Ovary (tissue), 9 donors: ENCODE measurements around the gene MYH6. TPM values are rescaled to one million over a fixed set of nuclear protein-coding genes. Genes with fewer than 3 reads are reported as not detected.
A peak's percentile ranks its signal among the peaks of the same experiment; 100 is the strongest.
"Not testable (repeated sequence)": the region's sequence is repeated elsewhere in the genome, so short reads cannot be mapped to it uniquely, and the experiment has no call there.

Experiments used
- DNase-seq, 5 donors: peaks; one replicate each; pipeline ENCODE4 v3.0.0-alpha.2; 2019 to 2020
- H3K27ac ChIP-seq, 2 donors: fragments of 200-600 bp; one replicate each; pipeline versions ENCODE4 v1.5.1 to v1.8.0; 2019 to 2022
- H3K27me3 ChIP-seq: fragments of 200-600 bp; one replicate; pipeline ENCODE4 v1.8.0; 2022
- H3K36me3 ChIP-seq: fragments of 200-600 bp; sonication (generic); one replicate; pipeline ENCODE4 v1.5.1; 2019
- H3K4me1 ChIP-seq: one replicate; pipeline ENCODE4 v1.8.1; 2013; ENCODE audit warnings: mild to moderate bottlenecking, moderate library complexity; ENCODE audit not compliant: insufficient read depth
- H3K4me3 ChIP-seq: fragments of 200-600 bp; sonication (generic); one replicate; pipeline ENCODE4 v1.5.1; 2017
- H3K9me3 ChIP-seq, 2 donors: fragments of 200-600 bp in 1 of 2; sonication (generic) in 1 of 2; one replicate each; pipeline versions ENCODE4 v1.5.1 to v1.8.1; 2013 to 2019; ENCODE audit warnings: mild to moderate bottlenecking in 1 of 2, moderate library complexity in 1 of 2
- CTCF ChIP-seq, 3 donors: fragments of 450-650 bp in 2 of 3; fragments of 200-600 bp in 1 of 3; IDR thresholded peaks; one replicate each; pipeline versions ENCODE4 v1.5.1 to v1.8.0; 2016 to 2022; ENCODE audit warnings: antibody characterized with exemption in 3 of 3, mild to moderate bottlenecking in 1 of 3
- EP300 ChIP-seq: sonication (generic); formaldehyde crosslinking; IDR thresholded peaks from one replicate; pipeline ENCODE4 v1.6.1; 2017; ENCODE audit warnings: antibody characterized with exemption
- POLR2A ChIP-seq: fragments of 450-650 bp; IDR thresholded peaks from one replicate; pipeline ENCODE4 v1.6.1; 2017; ENCODE audit warnings: antibody characterized with exemption, mild to moderate bottlenecking, moderate library complexity
- WGBS, 3 donors: extraction: QIAGEN DNeasy Blood & Tissue Kit in 1 of 3; methylation state at CpG; one replicate each; pipeline versions ENCODE4 v1.1.5 to v1.1.7; 2013 to 2017; 5-methylcytosine and 5-hydroxymethylcytosine counted together
- intact Hi-C, 4 donors: fragments of 100-400 bp; cut with DNase I; formaldehyde crosslinking; loops; one replicate each; pipeline versions ENCODE4 v1.11.0 to v1.15.1; 2022 to 2023
- polyA plus RNA-seq, 2 donors: library from polyadenylated mRNA; stranded (reverse); fragments of 200-250 nt in 1 of 2; fragments of 350-450 nt in 1 of 2; fragmentation: Illumina TruSeq in 1 of 2; extraction: RNeasy Lipid Tissue Mini Kit (QIAGEN cat#74804) in 1 of 2; gene quantifications; one replicate each; pipeline ENCODE4 v1.2.3, GENCODE V29; 2013 to 2014
- total RNA-seq, 7 donors: library from RNA; depleted of rRNA in 2 of 7; stranded (reverse); fragments of >200 nt in 2 of 7; fragmentation: NEBNext Ultra II Directional in 3 of 7; extraction: Animal tissue kit (Norgen Biotek cat#: 25700) in 3 of 7; gene quantifications; one replicate each; pipeline versions ENCODE4 v1.1.0 to v1.2.4, GENCODE V29; 2016 to 2023
- donor health status: DM: no; HTN: no; CAD: no; lungs with moderate emphysema.
- donor health status: DM: no; HTN: no; CAD: no.
- donor health status: Bipolar disorder and iron deficiency.
- donor health status: DM: yes; HTN: yes; CAD: no.
- donor health status: DM: no; HTN: no; CAD: no.
- donor health status: DM: yes; HTN: yes; CAD: no.

The MYH6 gene
- total and polyA plus RNA-seq, 9 donors, result 0.07 to 1.1 (median 0.50) TPM; not detected in 4

GRCh38 chr14:23428686-23429495, 20.8 kb upstream of the MYH6 start:
- intact Hi-C loops, result no loop called here
- TF ChIP-seq POLR2A (no peak), CTCF (IDR thresholded peaks at IDR 0.05) (no peak), EP300 (no peak)
- Histone ChIP-seq H3K9me3 (no peaks in the 10 kb centered on the region), H3K36me3 (no peaks in the 10 kb centered on the region), H3K27me3 (no peaks in the 10 kb centered on the region), H3K27ac (no peak overlapping the region), H3K4me1 (no peaks in the 10 kb centered on the region), H3K4me3 (no peak overlapping the region)
- 85 to 87% (median 87%) methylated on average over 13 of the region's 13 CpGs for WGBS, 3 donors
- DNase-seq, result peak in 1 of 5 donors; percentile 13

GRCh38 chr14:23425798-23426197, 17.7 kb upstream of the MYH6 start:
- WGBS, 3 donors, result 86 to 92% (median 86%) methylated on average over 6 of the region's 6 CpGs

DNA sequence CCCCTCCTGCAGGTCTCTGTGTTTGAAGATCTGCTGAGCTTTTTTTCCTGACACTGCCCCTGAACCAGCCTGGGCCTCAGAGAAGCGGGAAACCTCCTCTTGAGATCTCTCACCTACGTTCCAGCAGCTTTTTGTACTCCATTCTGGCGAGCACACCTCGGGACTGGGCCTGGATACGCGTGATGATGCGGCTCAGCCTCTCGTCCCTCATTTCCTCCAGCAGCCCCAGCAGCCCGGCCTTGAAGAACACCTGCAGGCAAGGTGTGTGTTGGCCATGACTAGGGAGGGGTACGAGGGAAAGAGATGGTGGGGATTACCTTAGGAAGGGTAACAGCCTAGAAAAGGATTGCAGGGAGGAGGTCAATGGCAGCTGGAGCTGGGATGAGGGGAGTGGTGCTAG, 17.1 kb upstream of the MYH6 start:
- no peaks in the 10 kb centered on the region for H3K9me3 ChIP-seq
- intact Hi-C loops, result no loop called here
- H3K27me3 ChIP-seq, result no peaks in the 10 kb centered on the region
- no peaks in the 10 kb centered on the region for H3K36me3 ChIP-seq
- no peak overlapping the region for H3K4me3 ChIP-seq
- TF ChIP-seq POLR2A, result no peak
- no peak for TF ChIP-seq EP300
- TF ChIP-seq CTCF (IDR thresholded peaks at IDR 0.05), result no peak
- H3K4me1 ChIP-seq, result no peaks in the 10 kb centered on the region
- no peak for DNase-seq
- H3K27ac ChIP-seq, result no peak overlapping the region
- 68 to 76% (median 75%) methylated on average over 10 of the region's 10 CpGs for WGBS, 3 donors

More at GRCh38 chr14:23425798-23426197, 17.7 kb upstream of the MYH6 start:
- DNase-seq, H3K9me3 ChIP-seq, H3K4me3 ChIP-seq, H3K4me1 ChIP-seq, H3K27ac ChIP-seq, H3K27me3 ChIP-seq, H3K36me3 ChIP-seq, intact Hi-C loops: not testable (repeated sequence)

DNA sequence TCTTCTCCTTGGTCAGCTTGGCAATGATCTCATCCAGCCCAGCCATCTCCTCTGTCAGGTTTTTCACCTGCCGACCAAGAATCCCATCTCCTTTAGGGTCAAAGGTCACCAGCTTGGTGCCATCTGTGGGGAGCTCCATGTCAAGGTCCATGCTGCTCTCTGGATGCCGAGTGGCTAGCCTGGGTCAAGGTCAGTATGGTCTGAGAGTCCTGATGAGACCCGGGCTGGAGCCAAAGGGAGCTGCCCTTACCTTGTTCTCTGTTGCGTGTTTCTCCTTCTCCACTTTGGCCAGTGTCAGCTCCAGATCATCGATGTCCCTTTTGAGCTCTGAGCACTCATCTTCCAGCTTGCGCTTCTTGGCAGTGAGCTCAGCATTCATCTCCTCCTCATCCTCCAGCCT, 15.6 kb upstream of the MYH6 start:
- Histone ChIP-seq H3K27ac (no peak overlapping the region), H3K4me1 (no peaks in the 10 kb centered on the region), H3K9me3 (no peaks in the 10 kb centered on the region), H3K27me3 (no peaks in the 10 kb centered on the region), H3K4me3 (no peak overlapping the region), H3K36me3 (no peaks in the 10 kb centered on the region)
- intact Hi-C loops, result loop anchor here in 1 of 4 donors (5.0 kb wide), 1 partner anchor 249 kb away; no protein-coding TSS in a partner anchor
- DNase-seq, result no peak
- WGBS, 3 donors, result 74 to 84% (median 76%) methylated on average over 6 of the region's 6 CpGs
- TF ChIP-seq CTCF (IDR thresholded peaks at IDR 0.05) (no peak), EP300 (no peak), POLR2A (no peak)

DNA sequence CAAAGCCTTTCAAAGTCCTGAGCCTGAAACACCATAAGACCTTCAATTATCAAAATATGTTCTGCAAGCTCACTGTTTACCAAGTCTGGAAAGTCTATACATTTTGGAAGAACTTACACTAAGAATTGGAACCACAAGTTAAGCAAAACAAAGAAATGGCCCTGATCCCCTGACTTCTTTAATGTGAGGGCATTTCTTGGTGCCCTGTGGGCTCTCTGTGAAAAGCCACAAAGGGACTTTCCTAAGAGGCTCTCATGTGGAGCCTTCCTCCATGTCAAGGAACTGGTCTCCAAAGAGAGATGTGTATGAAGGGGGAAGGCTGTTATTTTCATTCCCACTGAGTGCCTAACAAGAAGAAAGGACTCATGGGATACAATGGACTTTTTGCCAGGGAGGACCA, 13.5 kb upstream of the MYH6 start:
- H3K9me3 ChIP-seq, result no peaks in the 10 kb centered on the region
- H3K4me3 ChIP-seq, result no peak overlapping the region
- H3K27ac ChIP-seq, result no peak overlapping the region
- no peaks in the 10 kb centered on the region for H3K4me1 ChIP-seq
- intact Hi-C loops, result loop anchor here in 1 of 4 donors (5.0 kb wide), 1 partner anchor 251 kb away; no protein-coding TSS in a partner anchor
- no peak for TF ChIP-seq POLR2A
- TF ChIP-seq EP300, result no peak
- TF ChIP-seq CTCF (IDR thresholded peaks at IDR 0.05), result no peak
- H3K36me3 ChIP-seq, result no peaks in the 10 kb centered on the region
- H3K27me3 ChIP-seq, result no peaks in the 10 kb centered on the region
- DNase-seq, result no peak

DNA sequence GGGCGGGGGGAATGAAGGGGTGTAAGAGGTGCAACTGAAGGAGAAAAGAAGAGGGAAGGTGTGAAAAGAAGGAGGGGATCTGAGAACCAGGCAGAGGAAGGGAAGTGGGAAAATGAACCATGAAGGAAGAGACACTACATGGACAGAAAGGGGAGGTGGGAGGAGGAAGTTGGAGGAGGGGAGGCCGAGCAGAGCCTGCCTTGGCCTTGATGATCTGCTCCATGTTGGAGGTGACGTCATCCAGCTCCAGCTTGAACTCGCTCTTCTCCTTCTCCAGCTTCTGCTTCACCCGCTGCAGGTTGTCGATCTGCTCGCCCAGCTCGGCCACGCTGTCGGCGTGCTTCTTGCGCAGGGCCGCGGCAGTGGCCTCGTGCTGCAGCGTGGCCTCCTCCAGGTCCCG, 11.6 kb upstream of the MYH6 start:
- H3K27me3 ChIP-seq, H3K9me3 ChIP-seq, H3K36me3 ChIP-seq, H3K4me3 ChIP-seq, DNase-seq, H3K27ac ChIP-seq, H3K4me1 ChIP-seq: not testable (repeated sequence)
- intact Hi-C loops, result loop anchor here in 1 of 4 donors (5.0 kb wide), 1 partner anchor 253 kb away; no protein-coding TSS in a partner anchor
- 55 to 72% (median 68%) methylated on average over 4 to 7 of the region's 17 CpGs for WGBS, 3 donors
